SK-N-SH (cell line): ENCODE results near the gene RTN4RL1.

Experiments
- EP300 ChIP-seq, 2 experiments: IDR thresholded peaks; 2 replicates each; pipeline versions ENCODE4 v1.4.0 to v1.6.1; 2012; ENCODE audit warnings: borderline replicate concordance in 1 of 2, low read depth in 1 of 2, low read length in 1 of 2
- FOXM1 ChIP-seq: IDR thresholded peaks from 2 replicates; pipeline ENCODE4 v1.4.0; 2012; ENCODE audit warnings: low read depth, mild to moderate bottlenecking
- POLR2AphosphoS5 ChIP-seq: IDR thresholded peaks from 2 replicates; pipeline ENCODE4 v1.6.1; 2012; ENCODE audit warnings: low read depth, low read length
- RAD21 ChIP-seq: IDR thresholded peaks from 2 replicates; pipeline ENCODE4 v1.6.1; 2012; ENCODE audit warnings: mild to moderate bottlenecking, low read length
- RCOR1 ChIP-seq: fragments of 150-350 bp; IDR thresholded peaks from 2 replicates; pipeline ENCODE4 v1.6.1; 2017; ENCODE audit warnings: antibody characterized with exemption, low read length
- RFX5 ChIP-seq: IDR thresholded peaks from 2 replicates; pipeline ENCODE4 v1.6.1; 2012; ENCODE audit warnings: mild to moderate bottlenecking, improper control_type of control experiment, low read length
- TF ChIP-seq, protein P1 (sequence below): fragments of 200-600 bp; sonication (generic); IDR thresholded peaks from 2 replicates; pipeline ENCODE4 v1.6.1; 2017; ENCODE audit warnings: antibody characterized with exemption, mild to moderate bottlenecking, moderate library complexity

DNA sequence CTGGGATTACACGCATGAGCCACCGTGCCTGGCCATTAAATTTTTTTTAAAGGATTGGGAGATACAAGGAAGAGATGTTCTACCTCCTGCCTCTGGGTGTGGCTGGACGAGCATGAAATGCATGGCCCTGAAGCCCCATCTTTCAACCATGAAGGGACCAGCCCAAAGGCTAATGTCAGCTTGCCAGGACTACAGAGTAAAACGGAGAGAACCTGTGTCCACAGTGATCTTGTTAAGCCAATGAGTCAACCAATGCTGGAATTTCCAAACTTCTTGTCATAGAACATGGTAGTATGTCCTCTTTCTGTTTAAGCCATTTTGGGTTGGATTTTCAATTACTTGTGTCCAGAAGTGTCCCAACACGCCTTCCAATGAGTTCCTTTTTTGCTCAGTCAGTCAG lies 71.3 kb downstream of the RTN4RL1 start:
- TF ChIP-seq, protein P1, sequence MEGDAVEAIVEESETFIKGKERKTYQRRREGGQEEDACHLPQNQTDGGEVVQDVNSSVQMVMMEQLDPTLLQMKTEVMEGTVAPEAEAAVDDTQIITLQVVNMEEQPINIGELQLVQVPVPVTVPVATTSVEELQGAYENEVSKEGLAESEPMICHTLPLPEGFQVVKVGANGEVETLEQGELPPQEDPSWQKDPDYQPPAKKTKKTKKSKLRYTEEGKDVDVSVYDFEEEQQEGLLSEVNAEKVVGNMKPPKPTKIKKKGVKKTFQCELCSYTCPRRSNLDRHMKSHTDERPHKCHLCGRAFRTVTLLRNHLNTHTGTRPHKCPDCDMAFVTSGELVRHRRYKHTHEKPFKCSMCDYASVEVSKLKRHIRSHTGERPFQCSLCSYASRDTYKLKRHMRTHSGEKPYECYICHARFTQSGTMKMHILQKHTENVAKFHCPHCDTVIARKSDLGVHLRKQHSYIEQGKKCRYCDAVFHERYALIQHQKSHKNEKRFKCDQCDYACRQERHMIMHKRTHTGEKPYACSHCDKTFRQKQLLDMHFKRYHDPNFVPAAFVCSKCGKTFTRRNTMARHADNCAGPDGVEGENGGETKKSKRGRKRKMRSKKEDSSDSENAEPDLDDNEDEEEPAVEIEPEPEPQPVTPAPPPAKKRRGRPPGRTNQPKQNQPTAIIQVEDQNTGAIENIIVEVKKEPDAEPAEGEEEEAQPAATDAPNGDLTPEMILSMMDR: no peak
- TF ChIP-seq POLR2AphosphoS5: no peak
- TF ChIP-seq FOXM1: no peak
- TF ChIP-seq RAD21: no peak
- no peak for TF ChIP-seq EP300 (IDR thresholded peaks at IDR 0.05; ENCODE audit: borderline replicate concordance in 1 of 2, low read depth in 1 of 2, low read length in 1 of 2)
- TF ChIP-seq RFX5: no peak
- TF ChIP-seq RCOR1: no peak
